Activated CD4-positive, alpha-beta T cell treated with anti-CD3 and anti-CD28 coated beads, Interleukin-2, amount 10 ng/mL, durations not matched to agents 7 days and 5 days (primary cell): ENCODE measurements around the gene DOLK. TPM values are rescaled to one million over a fixed set of nuclear protein-coding genes. Genes with fewer than 3 reads are reported as not detected.

Experiments
- CTCF ChIA-PET: fragments of 350-600 bp; sonication (Branson Sonifier 250); formaldehyde crosslinking; loops from one replicate; lab custom pipeline; 2021; ENCODE audit warnings: antibody characterized with exemption; lab: Charles Lee
- POLR2A ChIA-PET: fragments of 350-600 bp; sonication (Branson Sonifier 250); formaldehyde crosslinking; loops from one replicate; lab custom pipeline; 2021; ENCODE audit warnings: antibody characterized with exemption; lab: Charles Lee
- DNase-seq: peaks from one replicate; pipeline ENCODE4 v3.0.0-alpha.2; 2020
- H3K27ac Mint-ChIP-seq: one replicate; pipeline ENCODE4 v1.8.0; 2021; ENCODE audit warnings: mild to moderate bottlenecking, moderate library complexity, mixed read lengths
- H3K27me3 Mint-ChIP-seq: one replicate; pipeline ENCODE4 v1.8.0; 2021; ENCODE audit warnings: mixed read lengths
- H3K36me3 Mint-ChIP-seq: one replicate; pipeline ENCODE4 v1.8.0; 2021; ENCODE audit warnings: low read depth, mixed read lengths
- H3K4me1 Mint-ChIP-seq: one replicate; pipeline ENCODE4 v1.8.0; 2021; ENCODE audit warnings: mixed read lengths
- H3K4me3 Mint-ChIP-seq: one replicate; pipeline ENCODE4 v1.8.0; 2021; ENCODE audit warnings: mild to moderate bottlenecking, moderate library complexity, mixed read lengths
- H3K9me3 Mint-ChIP-seq: one replicate; pipeline ENCODE4 v1.8.0; 2021; ENCODE audit warnings: mixed read lengths
- total RNA-seq, 2 experiments: library from RNA; stranded (reverse); gene quantifications; one replicate each; pipeline ENCODE4 v1.2.3, GENCODE V29; 2021

The DOLK gene
- total RNA-seq, 2 experiments from 2014 or later = 8.4 to 9.2 TPM

DNA sequence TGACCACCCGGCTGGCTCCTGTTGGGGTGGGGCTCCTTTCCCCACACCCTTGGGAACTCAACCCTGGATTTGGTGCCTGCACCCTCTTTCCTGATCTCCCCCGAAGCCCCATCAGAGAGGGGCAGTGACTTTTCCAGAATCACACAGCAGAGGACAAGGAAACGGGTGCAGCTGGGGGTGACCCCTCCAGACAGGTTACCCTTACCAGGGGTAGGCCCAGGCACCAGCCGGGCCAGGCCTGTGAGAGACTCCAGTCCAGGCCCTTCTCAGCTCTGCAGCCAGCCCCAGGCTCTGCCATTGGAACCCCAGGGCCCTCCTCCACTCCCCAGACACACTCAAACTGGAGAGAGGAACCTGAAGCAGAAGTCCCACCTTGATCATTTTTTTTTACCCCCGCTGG, 45.6 kb downstream of the DOLK start:
- no peaks in the 10 kb centered on the region for H3K9me3 Mint-ChIP-seq
- H3K36me3 Mint-ChIP-seq = peaks cover 40% of the 10 kb centered on the region
- peak overlapping the region; percentile 97 for H3K27ac Mint-ChIP-seq
- DNase-seq = no peak
- ChIA-PET CTCF (interaction anchor here (0.7 to 0.8 kb wide), 2 partner anchors 22 to 166 kb away, joined by 3 to 4 read pairs; no protein-coding TSS in a partner anchor), POLR2A (interaction anchor here (0.6 kb wide), 2 partner anchors 16 to 20 kb away, joined by 3 to 6 read pairs; partner anchors contain the start of genes KYAT1 and LRRC8A)
- H3K4me3 Mint-ChIP-seq = peak overlapping the region; percentile 74
- H3K27me3 Mint-ChIP-seq = no peaks in the 10 kb centered on the region
- H3K4me1 Mint-ChIP-seq = peaks cover 87% of the 10 kb centered on the region

DNA sequence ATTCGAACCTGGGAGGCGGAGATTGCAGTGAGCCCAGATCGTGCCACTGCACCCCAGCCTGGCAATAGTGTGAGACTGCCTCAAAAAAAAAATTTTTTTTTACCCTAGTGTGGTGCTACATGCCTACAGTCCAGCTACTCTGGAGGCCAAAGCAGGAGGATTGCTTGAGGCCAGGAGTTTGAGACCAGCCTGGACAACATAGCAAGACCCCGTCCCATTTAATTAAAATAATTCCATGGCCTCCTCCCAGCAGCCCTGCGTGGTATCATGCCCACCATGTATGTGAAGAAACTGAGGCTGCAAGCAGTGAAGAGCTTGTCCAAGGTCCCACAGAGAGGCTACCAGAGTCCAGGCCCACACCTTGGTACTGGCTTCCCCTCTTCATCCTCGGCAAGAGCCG, 46.0 kb downstream of the DOLK start:
- POLR2A ChIA-PET = interaction anchor here (0.6 kb wide), 1 partner anchor 19 kb away, joined by 6 read pairs; the partner anchor contains the start of genes KYAT1 and LRRC8A
- no peak overlapping the region for H3K4me3 Mint-ChIP-seq
- CTCF ChIA-PET = interaction anchor here (0.6 to 0.8 kb wide), 5 partner anchors 8 to 489 kb away, joined by 3 to 6 read pairs (median 3); no protein-coding TSS in a partner anchor
- DNase-seq = no peak
- H3K9me3 Mint-ChIP-seq = no peaks in the 10 kb centered on the region
- peaks cover 40% of the 10 kb centered on the region for H3K36me3 Mint-ChIP-seq
- H3K27me3 Mint-ChIP-seq = no peaks in the 10 kb centered on the region
- peak overlapping the region; percentile 97 for H3K27ac Mint-ChIP-seq
- peaks cover 86% of the 10 kb centered on the region for H3K4me1 Mint-ChIP-seq

DNA sequence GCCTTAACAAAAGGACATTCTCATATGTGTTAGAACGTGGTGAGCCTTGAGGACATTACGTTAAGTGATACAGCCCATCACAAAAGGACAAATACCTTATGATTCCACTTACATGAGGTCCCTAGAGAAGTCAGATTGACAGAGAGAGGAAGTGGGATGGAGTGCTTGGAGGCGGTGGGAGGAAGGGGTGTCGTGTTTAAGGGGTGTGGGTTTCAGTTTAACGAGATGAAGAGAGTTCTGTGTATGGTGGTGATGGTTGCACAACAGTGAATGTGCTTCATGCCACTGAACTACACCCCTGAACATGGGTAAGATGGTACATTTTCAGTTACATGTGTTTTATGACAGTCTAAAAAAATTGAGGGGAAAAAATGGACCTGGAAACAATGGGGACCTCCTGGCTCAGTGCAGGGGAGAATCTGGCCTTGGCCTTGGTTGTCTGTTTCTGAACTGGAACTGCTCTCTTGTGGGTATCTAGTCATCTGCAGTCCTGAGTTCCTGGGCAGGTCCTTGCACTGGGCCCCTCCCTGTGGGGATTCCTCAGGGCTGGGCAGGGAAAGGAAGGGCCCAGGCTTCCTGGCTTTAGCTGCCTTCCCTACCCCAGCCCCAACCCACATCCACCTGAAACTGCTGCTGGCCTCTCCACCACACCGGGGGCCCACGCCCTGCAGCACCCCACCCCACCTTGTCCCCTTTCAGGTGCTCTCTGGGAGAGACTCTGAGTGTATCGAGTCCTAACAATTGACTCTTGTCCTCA, 47.7 kb downstream of the DOLK start:
- Mint-ChIP-seq H3K27me3 (no peaks in the 10 kb centered on the region), H3K4me3 (peak overlapping the region; percentile 58), H3K36me3 (peaks cover 50% of the 10 kb centered on the region), H3K27ac (peak overlapping the region; percentile 97), H3K9me3 (no peaks in the 10 kb centered on the region), H3K4me1 (peaks cover 93% of the 10 kb centered on the region)
- CTCF ChIA-PET = interaction anchor here (1.0 to 2.5 kb wide), 4 partner anchors 11 to 135 kb away, joined by 4 to 12 read pairs (median 4); no protein-coding TSS in a partner anchor
- peak; percentile 47 for DNase-seq
- POLR2A ChIA-PET = no interaction called here

GRCh38 chr9:128898845-128899565, 48.4 kb downstream of the DOLK start:
- peak overlapping the region; percentile 58 for H3K4me3 Mint-ChIP-seq
- H3K27ac Mint-ChIP-seq = peak overlapping the region; percentile 97
- CTCF ChIA-PET = interaction anchor here (0.8 to 2.5 kb wide), 5 partner anchors 11 to 136 kb away, joined by 3 to 12 read pairs (median 4); no protein-coding TSS in a partner anchor
- POLR2A ChIA-PET = no interaction called here
- no peaks in the 10 kb centered on the region for H3K9me3 Mint-ChIP-seq
- no peak for DNase-seq
- peaks cover 51% of the 10 kb centered on the region for H3K36me3 Mint-ChIP-seq
- no peaks in the 10 kb centered on the region for H3K27me3 Mint-ChIP-seq
- peaks cover 94% of the 10 kb centered on the region for H3K4me1 Mint-ChIP-seq

GRCh38 chr9:128898382-128898781, 49.0 kb downstream of the DOLK start:
- no peaks in the 10 kb centered on the region for H3K9me3 Mint-ChIP-seq
- DNase-seq = no peak
- peak overlapping the region; percentile 41 for H3K4me3 Mint-ChIP-seq
- H3K27me3 Mint-ChIP-seq = no peaks in the 10 kb centered on the region
- CTCF ChIA-PET = interaction anchor here (0.8 to 2.5 kb wide), 6 partner anchors 10 to 189 kb away, joined by 3 to 12 read pairs (median 4); no protein-coding TSS in a partner anchor
- H3K27ac Mint-ChIP-seq = peak overlapping the region; percentile 97
- POLR2A ChIA-PET = no interaction called here
- H3K36me3 Mint-ChIP-seq = peaks cover 54% of the 10 kb centered on the region
- H3K4me1 Mint-ChIP-seq = peaks cover 91% of the 10 kb centered on the region

- Mint-ChIP-seq H3K36me3 (peaks cover 55% of the 10 kb centered on the region), H3K27ac (peak overlapping the region; percentile 84), H3K27me3 (no peaks in the 10 kb centered on the region), H3K4me3 (no peak overlapping the region), H3K9me3 (no peaks in the 10 kb centered on the region), H3K4me1 (peaks cover 82% of the 10 kb centered on the region)
- CTCF ChIA-PET = interaction anchor here (1.5 kb wide), 1 partner anchor 13 kb away, joined by 5 read pairs; no protein-coding TSS in a partner anchor
- no peak for DNase-seq
- POLR2A ChIA-PET = no interaction called here
These were observed 51.8 kb downstream of the DOLK start for GRCh38 chr9:128895556-128895955.

Other genes starting within 250 kb of the DOLK start
- gene PKN3, start 245.1 kb downstream of the DOLK start, total RNA-seq = 1 to 10 TPM; 8.2 to 9.1 TPM
- 10 to 100 TPM; 86.3 to 91.5 TPM for gene ZDHHC12, start 223.5 kb downstream of the DOLK start, total RNA-seq
- 10 to 100 TPM; 21.3 TPM for gene ZER1, start 175.7 kb downstream of the DOLK start, total RNA-seq
- 10 to 100 TPM; 18.4 to 21.1 TPM for gene TBC1D13, start 160.3 kb downstream of the DOLK start, total RNA-seq
- 10 to 100 TPM; 10.2 to 11.3 TPM for gene ENDOG, start 129.1 kb downstream of the DOLK start, total RNA-seq
- 10 to 100 TPM; 60.5 to 75.0 TPM for gene SPOUT1, start 117.8 kb downstream of the DOLK start, total RNA-seq
- 10 to 100 TPM; 15.2 to 17.7 TPM for gene KYAT1, start 65.7 kb downstream of the DOLK start, total RNA-seq
- 10 to 100 TPM; 42.4 to 48.0 TPM for gene LRRC8A, start 65.5 kb downstream of the DOLK start, total RNA-seq
- gene PHYHD1, start 26.6 kb downstream of the DOLK start, total RNA-seq = 1 to 10 TPM; 1.2 to 2.2 TPM
- gene NUP188, start 96 bp upstream of the DOLK start, total RNA-seq = 10 to 100 TPM; 87.7 to 87.8 TPM
- 100 to 1,000 TPM; 111 to 124 TPM for gene SH3GLB2, start 80.7 kb upstream of the DOLK start, total RNA-seq
- 10 to 100 TPM; 33.8 to 43.1 TPM for gene MIGA2, start 89.0 kb upstream of the DOLK start, total RNA-seq
- gene DOLPP1, start 133.5 kb upstream of the DOLK start, total RNA-seq = 10 to 100 TPM; 19.5 to 19.6 TPM
- gene CRAT, start 163.2 kb upstream of the DOLK start, total RNA-seq = 10 to 100 TPM; 20.4 to 25.2 TPM
- 100 to 1,000 TPM in 1 of 2 experiments, 10 to 100 TPM in 1; 96.4 to 111 TPM for gene PTPA, start 163.8 kb upstream of the DOLK start, total RNA-seq
- 1 to 10 TPM; 1.8 to 2.3 TPM for gene IER5L, start 230.7 kb upstream of the DOLK start, total RNA-seq